G401 (cell line): ENCODE results near the gene BAK1. TPM values are rescaled to one million over a fixed set of nuclear protein-coding genes. Genes with fewer than 3 reads are reported as not detected.

ENCODE experiments used
- DNase-seq: peaks from one replicate; pipeline ENCODE4 v3.0.0-alpha.2; 2015; ENCODE audit warnings: low spot score
- in situ Hi-C: cut with HindIII; loops from 2 replicates; pipeline ENCODE4 v1.10.0; 2016; ENCODE audit warnings: low sequenced_read_pairs, mixed read lengths
- total RNA-seq: library from RNA; depleted of rRNA; stranded (reverse); fragments of >200 nt; shearing (Covaris generic); gene quantifications from 2 replicates; pipeline ENCODE4 v1.2.3, GENCODE V29; 2014

BAK1 gene
- total RNA-seq, 1 experiment from 2014 or later: 200 TPM

DNA sequence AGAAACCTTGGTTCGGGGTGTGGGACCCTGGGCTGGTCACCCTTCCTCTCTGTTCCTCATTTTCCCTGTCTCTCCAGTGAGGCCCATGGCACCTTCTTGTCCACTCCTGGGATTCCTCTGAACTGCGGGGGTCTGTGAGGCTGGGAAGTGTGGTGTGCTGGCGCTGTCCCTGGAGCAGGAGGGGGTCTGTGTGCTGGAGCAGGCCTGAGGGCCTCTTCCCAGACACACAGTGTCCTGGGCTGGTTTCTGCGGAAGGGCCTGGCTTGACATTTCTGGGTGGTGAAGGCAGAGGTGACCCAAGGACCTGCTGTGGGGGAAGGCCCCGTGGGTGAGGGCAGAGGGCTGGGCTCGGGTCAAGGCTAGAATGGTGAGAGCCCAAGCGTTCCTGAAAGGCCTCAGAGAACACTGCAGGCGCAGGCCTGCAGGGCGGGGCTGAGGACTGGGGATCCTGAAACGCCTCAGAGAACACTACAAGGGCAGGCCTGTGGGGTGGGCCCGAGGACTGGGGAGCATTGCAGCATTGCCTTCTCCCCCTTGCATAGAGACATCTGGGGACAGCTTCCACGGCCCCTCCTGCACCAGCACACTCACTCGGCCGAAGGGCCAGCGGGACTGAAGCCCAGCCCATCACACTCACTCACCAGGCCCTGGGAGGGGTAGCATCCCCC is 10.6 kb upstream of the BAK1 start:
- no peak for DNase-seq
- in situ Hi-C loops: no loop called here

GRCh38 chr6:33589731-33590530 is 9.9 kb upstream of the BAK1 start:
- peak; percentile 36 for DNase-seq
- in situ Hi-C loops: loop anchor here (10.0 kb wide), 1 partner anchor 75 kb away; no protein-coding TSS in a partner anchor

GRCh38 chr6:33589392-33589730 is 9.3 kb upstream of the BAK1 start:
- DNase-seq: no peak
- in situ Hi-C loops: loop anchor here (10.0 kb wide), 1 partner anchor 75 kb away; no protein-coding TSS in a partner anchor

GRCh38 chr6:33588894-33589293 is 8.8 kb upstream of the BAK1 start:
- DNase-seq: no peak
- in situ Hi-C loops: loop anchor here (10.0 kb wide), 1 partner anchor 76 kb away; no protein-coding TSS in a partner anchor

- DNase-seq: no peak
- in situ Hi-C loops: loop anchor here (10.0 kb wide), 1 partner anchor 77 kb away; no protein-coding TSS in a partner anchor
Measured at GRCh38 chr6:33587529-33587928, 7.5 kb upstream of the BAK1 start.

DNA sequence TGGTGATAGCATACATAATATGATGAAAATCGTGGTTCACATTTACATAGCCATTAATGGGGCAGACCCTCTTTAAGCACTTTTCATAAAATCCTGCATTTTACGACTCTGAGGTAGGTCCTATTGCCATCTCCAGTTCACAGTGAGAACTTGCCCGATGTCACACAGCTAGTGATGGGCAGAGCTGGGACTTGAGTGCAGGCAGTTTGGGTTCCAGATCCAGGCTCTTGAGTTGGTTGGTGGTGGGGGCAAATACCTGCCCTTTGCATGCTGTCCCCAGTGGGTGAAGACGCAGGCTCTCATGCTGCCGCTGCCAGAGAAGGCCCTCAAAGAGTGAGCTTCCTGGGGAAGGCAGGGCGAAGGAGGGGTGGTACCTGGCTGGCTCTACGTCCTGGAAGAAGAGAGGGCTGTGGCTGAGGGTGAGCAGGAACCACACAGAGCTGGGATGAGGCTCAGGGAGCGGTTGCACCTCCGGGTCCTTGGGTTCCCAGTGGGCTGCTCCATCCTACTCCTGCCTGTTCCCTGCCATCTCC is 6.1 kb upstream of the BAK1 start:
- in situ Hi-C loops: loop anchor here (10.0 kb wide), 1 partner anchor 79 kb away; no protein-coding TSS in a partner anchor
- DNase-seq: no peak

DNA sequence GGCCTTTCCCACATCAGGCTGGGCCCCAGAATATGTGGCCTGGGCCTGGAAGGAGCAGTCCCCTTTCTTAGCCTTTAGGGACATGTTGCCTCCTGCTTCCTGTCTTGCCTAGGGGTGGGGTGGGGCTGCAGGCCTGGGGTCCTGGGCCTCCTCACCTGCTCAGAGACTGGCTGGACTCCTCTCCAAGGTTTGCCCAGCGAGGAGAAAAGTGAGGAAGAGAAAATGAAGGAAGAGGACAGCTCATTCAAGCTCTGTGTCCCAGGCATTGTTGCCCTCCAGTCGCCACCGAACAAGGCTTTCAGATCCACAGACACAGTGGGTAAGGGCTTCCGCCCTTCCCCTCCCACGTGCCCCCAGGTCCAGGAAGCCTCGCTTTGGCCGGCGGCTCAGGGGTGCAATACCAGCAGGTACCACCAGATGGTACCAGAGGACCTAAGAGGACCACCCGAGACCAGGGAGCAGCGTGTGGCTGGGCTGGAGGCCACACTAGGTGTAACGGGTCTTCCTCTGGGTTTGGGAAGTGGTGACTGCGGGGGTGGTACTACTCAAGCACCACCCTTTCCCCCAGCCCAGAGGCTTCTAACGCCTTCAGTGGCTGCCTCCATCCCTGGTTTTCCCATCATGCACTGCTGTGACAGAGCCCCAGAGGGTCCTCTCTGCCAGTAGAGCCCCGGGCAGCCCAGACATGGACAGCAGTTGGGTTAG is 5.5 kb upstream of the BAK1 start:
- DNase-seq: peak; percentile 90
- in situ Hi-C loops: loop anchor here (10.0 kb wide), 1 partner anchor 79 kb away; no protein-coding TSS in a partner anchor

GRCh38 chr6:33584700-33585402 is 4.8 kb upstream of the BAK1 start:
- in situ Hi-C loops: loop anchor here (10.0 kb wide), 1 partner anchor 80 kb away; no protein-coding TSS in a partner anchor
- no peak for DNase-seq

DNA sequence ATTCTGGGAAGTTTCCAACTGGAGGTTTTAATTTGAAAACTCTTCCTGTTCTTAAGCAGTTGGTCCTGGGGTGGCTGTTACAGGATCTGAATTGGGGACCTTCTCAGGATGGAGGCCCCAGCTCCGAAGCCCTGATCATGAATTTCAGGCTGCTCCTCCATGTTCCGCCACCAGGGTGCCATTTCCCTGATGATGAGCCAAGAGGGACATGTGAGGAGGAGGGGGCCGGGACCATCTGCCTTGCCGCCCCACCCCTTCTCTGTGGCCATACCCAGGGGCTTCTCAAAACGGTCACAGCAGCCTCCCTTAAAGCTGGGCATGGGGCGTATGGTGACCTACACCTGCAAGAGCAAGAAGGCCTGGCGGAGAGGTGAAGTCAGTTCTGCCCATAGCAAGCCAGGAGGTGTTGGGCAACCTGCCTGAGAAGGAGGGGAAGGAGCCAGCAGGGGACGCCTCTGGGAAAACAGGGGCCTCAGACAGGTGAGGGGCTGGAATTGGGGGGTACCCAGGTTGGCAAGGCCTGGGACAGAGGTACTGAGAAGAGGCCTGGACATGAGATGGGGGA is 3.6 kb upstream of the BAK1 start:
- in situ Hi-C loops: loop anchor here (10.0 kb wide), 1 partner anchor 81 kb away; no protein-coding TSS in a partner anchor
- DNase-seq: no peak

DNA sequence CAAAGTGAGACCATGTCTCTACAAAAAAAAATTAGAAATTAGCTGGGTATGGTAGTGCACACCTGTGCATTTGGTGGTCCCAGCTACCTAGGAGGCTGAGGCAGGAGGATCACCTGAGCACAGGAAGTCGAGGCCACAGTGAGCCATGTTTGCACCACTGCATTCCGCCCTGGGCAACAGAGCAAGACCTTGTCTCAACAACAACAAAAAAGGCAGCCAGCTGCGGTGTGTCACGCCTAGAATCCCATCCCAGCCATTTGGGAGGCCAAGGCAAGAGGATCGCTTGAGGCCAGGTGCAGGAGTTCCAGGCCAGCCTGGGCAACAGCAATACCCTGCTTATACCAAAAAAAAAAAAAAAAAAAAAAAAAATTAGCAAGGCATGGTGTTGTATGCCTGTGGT is 1.1 kb upstream of the BAK1 start:
- DNase-seq: no peak
- in situ Hi-C loops: loop anchor here (10.0 kb wide), 1 partner anchor 84 kb away; no protein-coding TSS in a partner anchor

DNA sequence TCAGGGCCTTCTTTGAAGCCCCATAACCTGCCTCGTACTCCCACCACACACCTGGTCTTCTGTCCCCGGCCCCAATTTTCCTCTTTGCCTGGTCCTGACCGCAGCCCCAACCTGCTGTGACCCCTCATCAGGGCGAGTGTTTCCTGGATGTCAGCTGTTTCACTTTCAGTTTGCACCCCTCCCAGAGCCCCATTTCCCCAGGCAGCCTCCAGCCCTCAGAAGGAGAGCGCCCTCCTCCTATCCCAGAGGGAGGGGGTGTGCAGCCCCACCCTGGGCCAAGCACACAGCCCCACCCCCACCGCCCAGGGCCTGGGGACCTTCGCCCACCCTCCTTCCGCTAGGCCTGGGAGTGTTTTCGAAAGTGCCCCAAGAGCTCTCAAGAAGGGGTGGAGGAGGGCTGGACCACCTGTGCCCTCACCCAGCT is 1.5 kb downstream of the BAK1 start:
- DNase-seq: no peak
- in situ Hi-C loops: no loop called here

- in situ Hi-C loops: no loop called here
- no peak for DNase-seq
Measured at GRCh38 chr6:33578164-33578563, 1.9 kb downstream of the BAK1 start.

DNA sequence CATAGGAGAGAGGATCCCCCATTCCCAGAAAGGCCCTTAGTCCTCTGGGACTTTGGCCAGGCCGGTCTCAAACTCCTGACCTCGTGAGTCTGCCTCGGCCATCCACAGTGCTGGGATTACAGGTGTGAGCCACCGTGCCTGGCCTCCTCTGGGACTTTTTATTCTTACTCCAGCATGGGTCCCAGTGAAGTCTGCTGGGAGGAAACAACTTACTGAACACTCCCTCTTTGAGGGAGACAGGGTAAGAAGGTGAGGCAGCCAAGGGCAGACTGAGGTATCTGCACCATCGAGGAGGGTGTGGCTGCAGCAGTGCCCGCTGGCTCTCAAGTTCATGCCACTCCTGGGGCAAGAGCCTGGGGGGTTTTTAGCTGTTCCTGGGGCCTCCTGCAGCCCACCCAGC is 2.4 kb downstream of the BAK1 start:
- in situ Hi-C loops: no loop called here
- DNase-seq: no peak

DNA sequence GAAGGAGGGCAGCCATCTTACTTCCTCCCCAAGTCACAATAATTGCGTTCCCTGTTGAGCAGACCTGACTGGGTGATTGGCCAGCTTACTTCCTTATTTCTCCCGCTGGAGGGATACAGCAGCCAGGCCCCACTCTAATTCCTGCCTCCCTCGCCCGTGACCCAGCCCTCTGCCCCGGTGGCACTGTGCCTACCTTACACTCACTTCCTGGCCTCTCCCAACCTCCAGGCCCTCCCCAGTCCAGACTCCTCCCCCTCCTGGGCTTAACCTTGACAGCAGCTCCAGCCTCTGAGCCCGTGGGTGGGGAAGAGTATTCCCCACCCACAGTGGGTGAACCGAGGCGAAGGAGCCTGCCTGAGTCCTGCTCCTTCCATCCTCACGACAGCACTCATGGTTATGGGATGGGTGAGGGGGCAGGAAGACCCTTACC is 3.0 kb downstream of the BAK1 start:
- in situ Hi-C loops: no loop called here
- no peak for DNase-seq

DNA sequence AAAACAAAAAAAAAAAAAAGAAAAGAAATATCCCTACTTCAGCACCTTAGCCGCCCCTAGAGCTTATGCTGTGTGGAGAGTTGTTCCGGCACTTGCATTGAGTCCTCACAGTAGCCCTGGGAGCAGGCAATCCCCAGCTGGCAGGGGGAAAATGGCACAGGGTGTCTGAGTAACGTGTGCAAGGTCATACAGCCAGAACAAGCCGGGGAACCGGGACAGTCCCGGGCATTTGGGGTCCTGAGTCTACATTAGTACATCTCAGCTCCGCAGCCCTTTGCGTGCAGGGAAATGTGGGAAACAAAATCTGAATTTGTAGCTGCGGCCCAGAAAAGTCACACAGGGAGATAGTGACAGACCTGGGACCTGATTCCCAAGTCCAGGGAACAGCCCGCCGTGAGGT is 3.4 kb downstream of the BAK1 start:
- no peak for DNase-seq

GRCh38 chr6:33575211-33575610 is 4.9 kb downstream of the BAK1 start:
- in situ Hi-C loops: no loop called here
- no peak for DNase-seq

More for the DNA sequence above, 3.4 kb downstream of the BAK1 start:
- in situ Hi-C loops: no loop called here

DNA sequence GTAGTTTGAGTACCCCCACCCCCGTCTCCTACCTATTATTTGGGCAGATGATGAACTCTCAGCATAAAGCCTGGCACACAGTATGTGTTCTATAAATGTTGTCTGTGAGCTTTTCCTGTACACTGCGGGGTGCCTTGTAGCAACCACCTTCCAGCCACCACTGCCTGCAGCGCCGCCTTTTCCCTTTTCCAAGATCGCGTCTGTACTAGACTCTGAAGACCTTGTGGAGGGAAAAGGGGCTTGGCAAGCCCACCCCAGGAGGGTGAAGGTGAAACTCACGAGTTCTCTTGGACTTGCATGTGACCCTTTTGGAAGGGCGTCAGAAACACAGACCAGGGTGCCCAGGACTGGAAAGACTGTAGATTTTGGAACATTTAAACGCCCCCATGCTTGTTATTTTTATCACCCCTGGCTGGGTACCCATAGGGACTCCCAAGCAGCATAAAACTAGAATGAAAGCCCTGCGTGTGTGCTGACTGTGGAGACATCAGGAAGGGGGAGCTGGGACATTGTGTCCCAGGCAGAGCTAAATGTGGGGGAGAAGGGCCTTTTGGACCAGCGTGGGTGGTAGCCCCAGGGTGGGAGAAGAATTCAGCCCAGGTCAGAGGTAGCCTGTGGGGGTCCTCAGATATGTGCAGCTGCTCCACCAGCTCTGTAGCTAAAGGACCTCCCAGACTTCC is 8.3 kb downstream of the BAK1 start:
- peak; percentile 49 for DNase-seq
- in situ Hi-C loops: no loop called here
